ENCODE results near the gene PAFAH2.

The PAFAH2 gene

GRCh38 chr1:26041401-26041800, 43.5 kb upstream of the PAFAH2 start:
- ATAC-seq = no peak
- TF ChIP-seq ZFP30 (CRISPR knock-in tag; IDR thresholded peaks at IDR 0.05) = no peak
- TF ChIP-seq CSDC2 (CRISPR knock-in tag; IDR thresholded peaks at IDR 0.05) = no peak
- no peak for TF ChIP-seq ZNF70 (CRISPR knock-in tag; IDR thresholded peaks at IDR 0.05)
- no peak for TF ChIP-seq RARB (CRISPR knock-in tag; IDR thresholded peaks at IDR 0.05)

DNA sequence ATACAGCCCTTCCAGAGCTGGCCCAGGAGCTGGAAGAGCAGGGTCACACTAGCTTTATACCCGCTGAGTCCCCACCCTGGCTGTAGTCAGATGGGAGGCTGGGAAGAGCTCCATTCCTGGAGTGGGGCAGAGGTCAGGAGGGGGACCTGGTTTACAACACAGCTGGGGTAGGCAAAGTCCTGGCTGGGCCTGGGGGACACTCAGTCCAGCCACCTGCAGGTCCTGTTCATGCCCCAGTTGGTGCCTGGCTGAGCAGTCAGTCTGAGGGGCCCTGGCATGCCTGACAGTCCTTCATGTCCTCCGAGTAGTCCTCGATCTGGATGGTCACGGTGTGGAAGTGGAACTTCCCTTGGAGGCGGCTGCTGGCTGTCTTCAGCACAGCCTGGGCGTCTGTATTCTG, 41.0 kb upstream of the PAFAH2 start:
- ATAC-seq = no peak
- no peak for TF ChIP-seq CREB5 (CRISPR knock-in tag; IDR thresholded peaks at IDR 0.05; ENCODE audit: low read depth)
- TF ChIP-seq ZC3H10 (CRISPR knock-in tag; IDR thresholded peaks at IDR 0.05) = no peak
- TF ChIP-seq TSHZ2 (CRISPR knock-in tag; IDR thresholded peaks at IDR 0.05) = no peak
- no peak for TF ChIP-seq TCF4 (CRISPR knock-in tag; IDR thresholded peaks at IDR 0.05; ENCODE audit: borderline replicate concordance)
- TF ChIP-seq RARB (CRISPR knock-in tag; IDR thresholded peaks at IDR 0.05) = no peak
- TF ChIP-seq, protein P1, sequence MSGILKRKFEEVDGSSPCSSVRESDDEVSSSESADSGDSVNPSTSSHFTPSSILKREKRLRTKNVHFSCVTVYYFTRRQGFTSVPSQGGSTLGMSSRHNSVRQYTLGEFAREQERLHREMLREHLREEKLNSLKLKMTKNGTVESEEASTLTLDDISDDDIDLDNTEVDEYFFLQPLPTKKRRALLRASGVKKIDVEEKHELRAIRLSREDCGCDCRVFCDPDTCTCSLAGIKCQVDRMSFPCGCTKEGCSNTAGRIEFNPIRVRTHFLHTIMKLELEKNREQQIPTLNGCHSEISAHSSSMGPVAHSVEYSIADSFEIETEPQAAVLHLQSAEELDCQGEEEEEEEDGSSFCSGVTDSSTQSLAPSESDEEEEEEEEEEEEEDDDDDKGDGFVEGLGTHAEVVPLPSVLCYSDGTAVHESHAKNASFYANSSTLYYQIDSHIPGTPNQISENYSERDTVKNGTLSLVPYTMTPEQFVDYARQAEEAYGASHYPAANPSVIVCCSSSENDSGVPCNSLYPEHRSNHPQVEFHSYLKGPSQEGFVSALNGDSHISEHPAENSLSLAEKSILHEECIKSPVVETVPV (CRISPR knock-in tag; IDR thresholded peaks at IDR 0.05) = no peak
- no peak for TF ChIP-seq ISL1 (CRISPR knock-in tag; IDR thresholded peaks at IDR 0.05)

DNA sequence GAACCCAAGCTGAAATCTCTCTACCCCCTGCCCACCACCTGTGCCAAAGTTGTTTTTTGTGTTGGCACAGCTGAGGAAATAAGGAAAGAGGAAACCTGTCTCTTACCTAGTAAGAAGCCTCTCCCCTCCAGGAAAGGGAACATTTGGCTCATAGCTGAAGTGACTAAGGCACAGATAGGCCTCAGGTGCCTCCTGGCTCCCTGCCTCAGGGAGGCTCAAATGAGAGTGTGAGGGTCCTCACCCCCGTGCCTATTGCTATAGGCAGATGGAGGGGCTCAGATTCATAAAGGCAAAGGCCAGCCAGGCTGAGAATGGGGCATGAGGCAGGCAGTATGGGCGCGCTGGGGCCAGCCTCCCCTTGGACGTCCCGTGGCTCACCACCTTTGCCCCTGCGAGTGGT, 40.6 kb upstream of the PAFAH2 start:
- TF ChIP-seq ZFP3 (CRISPR knock-in tag; IDR thresholded peaks at IDR 0.05) (no peak), ZNF8 (CRISPR knock-in tag; IDR thresholded peaks at IDR 0.05) (no peak), ZNF70 (CRISPR knock-in tag; IDR thresholded peaks at IDR 0.05) (no peak), ZNF565 (CRISPR knock-in tag; conservative IDR thresholded peaks at IDR 0.05; ENCODE audit: low read depth) (no peak), TCF4 (CRISPR knock-in tag; IDR thresholded peaks at IDR 0.05; ENCODE audit: borderline replicate concordance) (no peak), PATZ1 (CRISPR knock-in tag; IDR thresholded peaks at IDR 0.05; ENCODE audit: borderline replicate concordance) (no peak)
- no peak for ATAC-seq

DNA sequence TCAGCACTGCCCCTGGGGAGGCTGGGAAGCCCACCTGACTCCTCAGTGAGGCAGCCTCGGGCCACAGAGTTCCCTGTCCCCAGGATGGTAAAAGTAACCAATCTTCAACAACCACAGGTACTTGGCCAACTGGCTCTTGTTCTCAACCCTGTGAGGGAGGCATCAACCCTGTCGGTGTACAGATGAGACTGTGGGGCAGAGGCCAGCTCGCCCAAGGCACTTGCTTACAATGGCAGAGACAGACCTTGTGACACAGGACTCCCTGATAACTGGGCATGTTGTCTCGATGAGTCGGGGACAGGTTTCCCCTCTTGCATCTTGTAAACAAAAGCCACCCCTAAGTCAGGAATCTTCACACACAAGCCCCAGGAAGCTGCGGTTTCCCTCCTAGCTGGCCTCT, 40.0 kb upstream of the PAFAH2 start:
- TF ChIP-seq OSR1 (CRISPR knock-in tag; IDR thresholded peaks at IDR 0.05) = no peak
- TF ChIP-seq TSHZ2 (CRISPR knock-in tag; IDR thresholded peaks at IDR 0.05) = no peak
- no peak for TF ChIP-seq CREB5 (CRISPR knock-in tag; IDR thresholded peaks at IDR 0.05; ENCODE audit: low read depth)
- no peak for TF ChIP-seq RARB (CRISPR knock-in tag; IDR thresholded peaks at IDR 0.05)
- no peak for TF ChIP-seq ISL1 (CRISPR knock-in tag; IDR thresholded peaks at IDR 0.05)
- no peak for TF ChIP-seq ZNF565 (CRISPR knock-in tag; conservative IDR thresholded peaks at IDR 0.05; ENCODE audit: low read depth)
- TF ChIP-seq ESRRG (CRISPR knock-in tag; IDR thresholded peaks at IDR 0.05) = no peak
- TF ChIP-seq GLIS3 (CRISPR knock-in tag; IDR thresholded peaks at IDR 0.05) = no peak
- no peak for TF ChIP-seq ZNF8 (CRISPR knock-in tag; IDR thresholded peaks at IDR 0.05)
- ATAC-seq = no peak
